Immature natural killer cell (primary cell): ENCODE measurements around the gene ATP13A5. TPM values are rescaled to one million over a fixed set of nuclear protein-coding genes. Genes with fewer than 3 reads are reported as not detected.

Experiments
- DNase-seq, 3 donors: peaks; one replicate each; pipeline ENCODE4 v3.0.0; 2022; ENCODE audit warnings: mixed read lengths in 1 of 3
- H3K27ac Mint-ChIP-seq, 6 donors: one replicate each; pipeline ENCODE4 v1.8.0; 2020; ENCODE audit warnings: mixed read lengths in 6 of 6, mild to moderate bottlenecking in 5 of 6, inconsistent platforms in 4 of 6, moderate library complexity in 3 of 6
- H3K27me3 Mint-ChIP-seq, 3 donors: one replicate each; pipeline ENCODE4 v1.8.0; 2020 to 2021; ENCODE audit warnings: low read depth in 3 of 3, mild to moderate bottlenecking in 3 of 3, mixed read lengths in 3 of 3, moderate library complexity in 3 of 3, inconsistent platforms in 1 of 3
- H3K36me3 Mint-ChIP-seq, 3 donors: one replicate each; pipeline ENCODE4 v1.8.0; 2020; ENCODE audit warnings: mixed read lengths in 3 of 3, inconsistent platforms in 2 of 3, mild to moderate bottlenecking in 2 of 3
- H3K4me1 Mint-ChIP-seq, 2 donors: one replicate each; pipeline ENCODE4 v1.8.0; 2020; ENCODE audit warnings: inconsistent platforms in 2 of 2, mild to moderate bottlenecking in 2 of 2, mixed read lengths in 2 of 2, moderate library complexity in 1 of 2
- H3K4me3 Mint-ChIP-seq, 5 donors: one replicate each; pipeline ENCODE4 v1.8.0; 2020; ENCODE audit warnings: mild to moderate bottlenecking in 5 of 5, mixed read lengths in 5 of 5, inconsistent platforms in 3 of 5, moderate library complexity in 3 of 5
- H3K9me3 Mint-ChIP-seq, 6 donors: one replicate each; pipeline ENCODE4 v1.8.0; 2020; ENCODE audit warnings: mild to moderate bottlenecking in 6 of 6, mixed read lengths in 6 of 6, inconsistent platforms in 4 of 6, moderate library complexity in 3 of 6
- polyA plus RNA-seq, 3 donors: library from polyadenylated mRNA; unstranded; fragments of 300-500 nt; fragmentation: Illumina TruSeq; gene quantifications; one replicate each; pipeline ENCODE4 v1.2.3, GENCODE V29; 2021

ATP13A5 gene
- polyA plus RNA-seq, 3 donors from 2014 or later = not detected

DNA sequence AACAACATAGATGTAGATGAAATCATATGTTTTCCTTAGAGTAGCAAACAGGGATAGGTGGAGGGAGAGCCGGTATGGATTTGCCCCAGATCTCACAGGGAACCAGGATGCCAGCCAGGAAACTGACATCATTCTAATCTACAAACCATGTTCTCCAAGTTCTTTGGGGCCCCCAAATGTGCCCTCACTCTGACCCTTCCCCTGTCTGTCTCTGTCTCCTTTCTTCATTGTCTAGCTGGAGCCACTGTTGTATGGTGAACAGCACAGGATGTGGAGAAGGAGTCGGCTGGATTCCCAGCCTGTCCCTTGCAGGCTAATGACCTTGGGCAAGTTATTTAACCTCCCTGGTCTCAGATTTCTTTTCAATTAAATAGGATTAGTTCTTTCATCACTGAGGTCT lies 962 bp downstream of the ATP13A5 start:
- no peak overlapping the region for H3K27ac Mint-ChIP-seq
- H3K27me3 Mint-ChIP-seq = peaks cover 0 to 5% (median 2%) of the 10 kb centered on the region in 3 donors
- H3K36me3 Mint-ChIP-seq = no peaks in the 10 kb centered on the region
- no peaks in the 10 kb centered on the region for H3K4me1 Mint-ChIP-seq
- no peak for DNase-seq
- H3K4me3 Mint-ChIP-seq = no peak overlapping the region
- H3K9me3 Mint-ChIP-seq = peaks cover 0 to 2% (median 0%) of the 10 kb centered on the region in 6 donors

DNA sequence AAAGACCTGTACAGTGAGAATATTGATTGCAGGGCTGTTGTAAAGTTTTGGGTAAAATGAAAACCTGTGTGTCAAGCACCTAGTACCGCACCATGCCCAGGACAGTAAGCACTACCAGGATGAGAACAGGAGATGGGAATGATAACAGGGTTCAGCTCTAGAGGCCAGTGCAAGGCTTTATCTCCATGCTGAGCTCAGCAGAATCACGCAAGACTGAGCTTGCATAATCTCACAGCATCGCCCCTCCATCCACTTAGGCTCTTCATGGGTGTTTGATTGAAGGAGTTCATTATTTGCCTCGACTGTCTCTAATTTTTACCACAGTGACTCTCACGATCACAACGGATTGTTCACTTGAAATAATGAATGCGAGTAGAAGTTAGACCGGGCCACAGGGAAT lies 2.9 kb downstream of the ATP13A5 start:
- Mint-ChIP-seq H3K27ac (no peak overlapping the region), H3K9me3 (no peaks in the 10 kb centered on the region), H3K36me3 (no peaks in the 10 kb centered on the region), H3K4me3 (no peak overlapping the region), H3K4me1 (no peaks in the 10 kb centered on the region), H3K27me3 (peaks cover 0 to 5% (median 2%) of the 10 kb centered on the region in 3 donors)
- no peak for DNase-seq

DNA sequence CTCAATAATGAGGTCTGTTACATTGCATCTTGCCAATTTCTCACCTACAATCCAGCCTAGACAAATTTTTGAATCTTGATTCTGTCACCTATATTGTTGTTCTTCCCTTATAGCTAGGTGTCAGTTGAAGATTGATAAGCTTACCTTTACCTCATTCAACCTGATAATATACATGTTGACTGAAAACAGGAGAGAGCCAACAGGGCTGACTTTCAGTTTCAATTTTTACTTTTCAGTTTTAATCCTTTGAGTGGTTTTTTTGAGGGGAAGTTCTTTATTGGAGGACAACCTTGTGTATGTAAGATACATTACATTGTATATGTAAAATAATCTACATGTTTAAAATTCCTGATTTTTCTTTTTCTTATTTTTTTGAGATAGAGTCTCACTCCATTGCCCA lies 5.8 kb downstream of the ATP13A5 start:
- Mint-ChIP-seq H3K9me3 (no peaks in the 10 kb centered on the region), H3K27ac (no peak overlapping the region), H3K4me1 (no peaks in the 10 kb centered on the region), H3K36me3 (no peaks in the 10 kb centered on the region), H3K27me3 (peaks cover 1 to 5% (median 2%) of the 10 kb centered on the region in 3 donors), H3K4me3 (no peak overlapping the region)
- no peak for DNase-seq

DNA sequence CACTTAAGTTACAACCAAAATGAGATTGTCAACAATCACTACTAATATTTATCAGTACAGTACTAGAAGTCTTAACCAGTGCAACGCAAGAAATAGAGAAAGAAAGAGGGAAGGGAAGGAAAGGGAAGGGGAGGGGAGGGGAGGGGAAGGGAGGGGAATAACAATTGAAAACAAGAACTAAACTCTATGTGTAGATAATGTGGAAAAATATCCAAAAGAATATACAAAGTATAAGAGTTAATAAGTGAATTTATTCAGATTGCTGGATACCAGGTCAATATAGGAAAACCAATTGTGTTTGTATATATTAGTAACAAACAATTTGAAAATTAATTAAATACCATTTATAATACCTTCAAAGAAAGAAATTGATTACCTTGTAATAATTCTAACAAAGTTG lies 10.7 kb downstream of the ATP13A5 start:
- Mint-ChIP-seq H3K36me3 (no peaks in the 10 kb centered on the region), H3K4me1 (no peaks in the 10 kb centered on the region), H3K4me3 (no peak overlapping the region), H3K27ac (no peak overlapping the region), H3K27me3 (peaks cover under 1 to 2% (median 1%) of the 10 kb centered on the region in 3 donors), H3K9me3 (peaks cover 0 to 2% (median 0%) of the 10 kb centered on the region in 6 donors)
- no peak for DNase-seq

DNA sequence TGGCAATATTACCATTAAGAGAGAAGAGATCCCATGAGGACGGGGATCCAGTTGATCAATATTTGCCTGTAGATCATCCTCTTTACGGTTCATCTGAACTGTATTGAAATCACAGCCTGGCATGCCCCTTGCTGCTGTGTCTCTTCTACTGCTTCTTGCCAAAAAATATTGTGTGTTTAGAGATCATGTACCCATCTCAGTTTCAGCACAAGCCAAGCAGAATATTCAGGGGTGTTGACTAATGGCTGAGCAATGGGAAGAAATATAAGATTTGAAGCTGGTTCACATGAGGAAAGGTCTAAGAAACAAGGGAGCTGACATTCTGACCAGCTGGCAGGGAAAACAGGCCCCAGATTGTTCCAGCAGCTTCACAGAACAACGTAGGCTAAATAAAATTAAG lies 21.3 kb downstream of the ATP13A5 start:
- no peak for DNase-seq
- H3K4me3 Mint-ChIP-seq = no peak overlapping the region
- peaks cover 0 to 9% (median 5%) of the 10 kb centered on the region in 3 donors for H3K27me3 Mint-ChIP-seq
- no peak overlapping the region for H3K27ac Mint-ChIP-seq
- H3K9me3 Mint-ChIP-seq = peaks cover 0 to 3% (median 0%) of the 10 kb centered on the region in 6 donors
- H3K4me1 Mint-ChIP-seq = no peaks in the 10 kb centered on the region
- H3K36me3 Mint-ChIP-seq = no peaks in the 10 kb centered on the region

DNA sequence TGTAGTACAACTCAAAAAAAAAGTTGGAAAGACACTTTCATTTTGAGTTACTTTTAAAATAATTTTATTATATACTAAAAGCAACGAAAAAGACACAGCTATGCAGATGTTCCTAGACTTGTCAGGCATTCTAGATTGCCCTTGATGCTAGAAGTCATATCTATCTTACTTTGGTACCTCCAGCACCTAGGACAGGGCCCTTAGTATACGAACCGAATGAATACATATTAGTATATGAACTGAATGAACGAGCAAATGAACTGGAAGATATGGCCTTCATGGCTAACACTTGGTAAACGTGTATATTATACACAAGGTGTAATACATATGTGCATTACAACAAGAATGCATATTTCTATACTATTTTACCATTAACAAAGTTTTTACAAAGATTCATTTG lies 24.1 kb downstream of the ATP13A5 start:
- no peak for DNase-seq
- Mint-ChIP-seq H3K27me3 (peaks cover 0 to 12% (median 7%) of the 10 kb centered on the region in 3 donors), H3K27ac (no peak overlapping the region), H3K4me3 (no peak overlapping the region), H3K36me3 (no peaks in the 10 kb centered on the region), H3K4me1 (no peaks in the 10 kb centered on the region), H3K9me3 (peaks cover 0 to 2% (median 0%) of the 10 kb centered on the region in 6 donors)

DNA sequence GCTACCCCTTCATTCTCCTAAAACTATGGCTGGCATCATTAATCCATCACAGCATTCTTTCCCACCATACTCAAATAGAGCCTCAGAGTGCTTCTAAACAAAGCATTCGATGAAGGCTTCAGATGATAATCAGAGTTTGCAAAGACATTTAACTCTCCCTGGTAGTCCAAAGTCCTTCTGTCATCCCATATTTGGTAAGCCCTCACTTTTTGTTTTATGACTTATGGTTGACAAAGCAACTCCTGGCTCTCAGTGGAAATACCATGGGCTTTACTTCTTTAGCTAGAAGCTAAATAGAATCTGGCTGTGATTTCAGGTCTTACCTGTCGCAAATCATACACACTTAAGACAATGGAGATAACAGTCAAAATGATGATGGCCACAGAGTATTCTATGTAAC lies 27.8 kb downstream of the ATP13A5 start:
- Mint-ChIP-seq H3K36me3 (no peaks in the 10 kb centered on the region), H3K27ac (no peak overlapping the region), H3K4me1 (no peaks in the 10 kb centered on the region), H3K9me3 (peaks cover 0 to 4% (median 0%) of the 10 kb centered on the region in 6 donors), H3K27me3 (peaks cover 0 to 8% (median 6%) of the 10 kb centered on the region in 3 donors), H3K4me3 (no peak overlapping the region)
- no peak for DNase-seq

DNA sequence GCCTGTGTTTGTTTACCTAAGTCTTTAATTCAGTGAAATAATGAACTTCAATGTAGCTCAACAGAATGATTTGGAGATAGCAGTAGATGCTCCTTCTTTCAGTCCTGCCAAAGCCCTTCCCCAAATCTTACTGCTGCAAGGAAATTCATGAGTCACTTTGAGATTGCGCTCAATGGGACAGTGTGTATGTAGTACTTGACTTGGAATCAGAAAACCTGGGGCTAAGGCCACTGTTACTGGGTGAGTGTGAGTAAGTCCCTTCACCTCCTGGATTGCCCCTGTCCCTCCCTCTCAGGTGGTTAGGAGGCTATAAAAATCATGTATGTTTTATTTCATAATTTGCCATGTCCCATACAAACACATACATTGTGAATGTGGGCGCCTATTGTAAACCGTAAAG lies 29.9 kb downstream of the ATP13A5 start:
- no peaks in the 10 kb centered on the region for H3K4me1 Mint-ChIP-seq
- H3K9me3 Mint-ChIP-seq = peaks cover 0 to 4% (median 0%) of the 10 kb centered on the region in 6 donors
- no peak overlapping the region for H3K4me3 Mint-ChIP-seq
- no peak for DNase-seq
- H3K27me3 Mint-ChIP-seq = peaks cover 2 to 12% (median 6%) of the 10 kb centered on the region in 3 donors
- H3K36me3 Mint-ChIP-seq = no peaks in the 10 kb centered on the region
- H3K27ac Mint-ChIP-seq = no peak overlapping the region

DNA sequence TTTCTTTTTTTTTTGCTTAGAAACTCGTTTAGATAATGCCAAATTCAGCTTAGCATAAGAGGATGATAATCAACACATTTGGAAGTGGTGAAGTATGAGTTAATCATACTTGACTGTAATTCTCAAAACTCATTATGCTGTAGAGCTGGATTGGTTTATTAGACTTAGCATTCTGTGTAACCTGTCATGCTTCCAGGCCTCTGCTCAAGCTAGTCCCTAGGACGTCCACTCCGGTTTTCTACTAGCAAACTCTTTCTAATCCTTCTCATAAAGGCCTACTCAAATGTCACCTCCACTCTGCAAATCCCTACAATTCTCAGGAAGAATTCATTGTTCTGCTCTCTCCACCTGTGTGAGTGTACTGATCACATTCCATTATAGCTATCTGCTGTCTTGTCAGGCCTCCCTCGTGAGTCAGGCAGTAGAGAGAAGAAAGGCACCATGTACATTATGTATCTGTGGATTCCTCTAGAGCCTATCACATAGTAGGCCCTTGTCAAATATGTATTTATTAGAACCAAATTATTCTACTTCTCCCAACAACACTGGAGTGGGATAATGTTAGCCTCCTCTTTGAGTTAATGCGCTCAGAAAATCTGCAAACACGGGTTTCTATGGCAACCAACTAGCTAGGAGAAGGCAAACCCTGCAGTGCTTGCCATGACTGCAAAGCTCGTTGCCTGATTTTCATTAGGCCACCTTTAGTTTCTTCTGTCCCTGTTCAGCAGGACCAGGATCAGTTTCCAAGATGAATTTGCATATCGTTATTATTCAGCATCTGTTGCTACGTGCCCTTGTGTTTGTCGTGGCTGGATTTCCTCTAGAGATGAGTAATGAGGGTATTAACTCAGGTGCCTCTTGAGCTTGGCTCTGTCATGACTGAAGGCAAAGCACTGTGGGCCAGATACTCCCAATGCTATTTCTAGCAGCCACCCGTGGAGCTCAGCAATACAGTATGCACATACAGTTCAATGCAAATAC lies 30.7 kb downstream of the ATP13A5 start:
- no peaks in the 10 kb centered on the region for H3K4me1 Mint-ChIP-seq
- H3K4me3 Mint-ChIP-seq = no peak overlapping the region
- H3K27ac Mint-ChIP-seq = no peak overlapping the region

DNA sequence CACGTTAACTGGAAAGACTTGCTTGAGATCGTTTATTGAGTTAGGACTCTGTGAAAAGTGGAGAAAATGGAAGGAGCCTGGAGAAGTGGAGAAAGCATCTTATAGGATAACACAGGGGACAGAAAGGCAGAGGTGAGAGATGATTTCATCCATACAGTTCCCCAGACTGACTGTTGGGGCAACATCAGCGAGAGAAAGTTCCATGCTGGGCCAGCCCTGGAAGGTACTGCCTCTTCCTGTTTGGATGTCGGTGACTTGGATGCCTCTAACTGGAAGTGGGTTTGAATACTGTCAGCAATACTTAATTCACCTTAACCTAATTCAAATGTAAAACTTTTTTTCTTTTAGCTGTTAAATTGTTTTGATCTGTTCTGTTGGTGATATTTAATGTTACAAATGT lies 32.3 kb downstream of the ATP13A5 start:
- DNase-seq = no peak
- Mint-ChIP-seq H3K4me3 (no peak overlapping the region), H3K27me3 (peaks cover 2 to 11% (median 2%) of the 10 kb centered on the region in 3 donors), H3K36me3 (no peaks in the 10 kb centered on the region), H3K27ac (no peak overlapping the region), H3K4me1 (no peaks in the 10 kb centered on the region), H3K9me3 (peaks cover 0 to 3% (median 0%) of the 10 kb centered on the region in 6 donors)

More for the DNA sequence above, 30.7 kb downstream of the ATP13A5 start:
- H3K9me3 Mint-ChIP-seq = peaks cover 0 to 3% (median 0%) of the 10 kb centered on the region in 6 donors
- peaks cover 2 to 11% (median 3%) of the 10 kb centered on the region in 3 donors for H3K27me3 Mint-ChIP-seq
- H3K36me3 Mint-ChIP-seq = no peaks in the 10 kb centered on the region
- DNase-seq = no peak

DNA sequence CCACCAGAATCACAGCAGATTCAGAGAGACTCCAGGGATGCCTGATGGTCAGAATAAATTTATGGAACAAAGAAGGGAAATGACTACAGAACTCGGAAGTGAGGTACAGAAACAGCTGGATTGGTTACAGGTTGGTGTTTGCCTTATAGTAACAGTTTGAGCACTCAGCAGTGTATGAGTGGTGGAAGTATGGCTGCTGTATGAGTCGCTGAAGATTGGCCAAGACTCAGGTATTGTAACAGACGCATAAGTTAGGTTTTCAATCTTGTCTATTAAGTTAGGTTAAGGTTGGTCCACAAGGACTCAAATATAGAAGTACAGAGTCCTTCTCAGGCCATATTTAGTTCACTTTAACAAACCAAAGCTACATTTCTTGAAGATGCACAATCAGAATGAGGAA lies 33.1 kb downstream of the ATP13A5 start:
- Mint-ChIP-seq H3K4me1 (no peaks in the 10 kb centered on the region), H3K27me3 (peaks cover 2 to 7% (median 2%) of the 10 kb centered on the region in 3 donors), H3K4me3 (no peak overlapping the region), H3K9me3 (peaks cover 0 to 6% (median 0%) of the 10 kb centered on the region in 6 donors), H3K36me3 (no peaks in the 10 kb centered on the region), H3K27ac (no peak overlapping the region)
- no peak for DNase-seq

DNA sequence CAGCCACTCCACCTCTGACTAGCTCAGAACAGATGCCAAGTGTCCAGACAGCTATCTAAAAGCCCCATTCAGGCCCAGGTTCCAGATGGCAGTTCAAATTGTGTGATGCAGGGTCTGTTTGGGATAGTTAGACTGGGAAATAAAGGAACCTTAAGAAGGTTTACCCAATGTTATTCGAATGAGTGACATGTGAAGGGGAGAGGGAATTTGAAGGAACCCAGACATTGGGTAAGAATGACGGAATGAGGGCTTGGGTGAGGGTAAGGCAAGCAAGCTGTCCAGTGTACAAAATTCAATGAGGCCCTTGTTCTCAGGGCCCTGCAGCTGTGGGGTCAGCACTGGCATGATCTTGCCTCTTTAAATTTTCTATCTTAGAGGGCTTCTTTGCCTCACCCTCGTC lies 34.1 kb downstream of the ATP13A5 start:
- Mint-ChIP-seq H3K4me1 (no peaks in the 10 kb centered on the region), H3K27me3 (peaks cover 2 to 7% (median 2%) of the 10 kb centered on the region in 3 donors), H3K4me3 (no peak overlapping the region), H3K9me3 (peaks cover 0 to 6% (median 0%) of the 10 kb centered on the region in 6 donors), H3K36me3 (no peaks in the 10 kb centered on the region), H3K27ac (no peak overlapping the region)
- DNase-seq = no peak

DNA sequence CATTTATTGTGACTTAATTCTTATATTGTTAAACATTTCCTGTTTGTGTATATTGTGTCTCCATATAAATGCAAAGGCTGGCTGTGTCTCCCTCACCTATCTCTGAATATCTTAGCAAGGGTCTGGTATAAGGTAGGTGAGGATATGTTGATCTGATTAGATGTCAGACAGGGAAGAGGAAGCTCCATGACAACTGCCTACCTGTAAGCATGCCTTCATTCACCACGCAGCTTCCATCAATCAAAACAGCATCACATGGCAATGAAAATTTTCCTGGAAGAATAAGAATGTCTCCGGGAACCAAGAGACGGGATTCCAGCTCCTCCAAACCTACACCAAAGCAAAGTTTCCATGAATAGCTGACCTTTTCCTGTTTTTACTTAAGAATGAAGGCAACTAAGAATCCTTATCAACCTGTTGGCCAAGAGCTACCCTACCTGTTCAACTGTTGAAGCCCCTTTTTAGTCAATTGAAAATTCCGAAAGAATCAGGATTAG lies 34.8 kb downstream of the ATP13A5 start:
- no peaks in the 10 kb centered on the region for H3K36me3 Mint-ChIP-seq
- H3K27me3 Mint-ChIP-seq = peaks cover 0 to 8% (median 2%) of the 10 kb centered on the region in 3 donors
- no peaks in the 10 kb centered on the region for H3K4me1 Mint-ChIP-seq
- no peak for DNase-seq
- peaks cover 0 to 4% (median 0%) of the 10 kb centered on the region in 6 donors for H3K9me3 Mint-ChIP-seq
- H3K4me3 Mint-ChIP-seq = no peak overlapping the region
- H3K27ac Mint-ChIP-seq = no peak overlapping the region

DNA sequence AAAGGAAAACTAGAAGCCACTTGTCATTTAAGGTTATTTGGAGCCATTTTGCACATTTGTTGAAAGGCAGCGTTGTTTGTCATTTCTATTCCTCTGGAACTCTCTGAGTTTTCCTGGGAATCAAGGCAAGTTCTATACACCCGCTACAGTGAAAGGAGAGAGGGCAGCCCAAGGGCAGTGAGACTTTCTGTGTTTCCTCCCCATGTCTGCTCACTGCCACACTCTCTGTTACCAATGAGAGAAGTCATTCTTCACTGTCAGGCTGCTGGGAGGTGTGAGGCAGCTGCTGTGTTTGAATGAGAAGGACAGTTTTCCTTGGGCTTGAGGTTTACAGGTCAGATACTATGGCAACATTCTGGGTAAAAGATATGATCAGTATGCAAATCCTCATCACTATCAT lies 36.0 kb downstream of the ATP13A5 start:
- peaks cover 0 to 3% (median 0%) of the 10 kb centered on the region in 6 donors for H3K9me3 Mint-ChIP-seq
- H3K27ac Mint-ChIP-seq = no peak overlapping the region
- peaks cover 0 to 8% (median 2%) of the 10 kb centered on the region in 3 donors for H3K27me3 Mint-ChIP-seq
- H3K4me3 Mint-ChIP-seq = no peak overlapping the region
- no peaks in the 10 kb centered on the region for H3K4me1 Mint-ChIP-seq
- H3K36me3 Mint-ChIP-seq = no peaks in the 10 kb centered on the region
- DNase-seq = no peak
